H1 (cell line): Measurements from ENCODE around the gene LCA5L. TPM values are rescaled to one million over a fixed set of nuclear protein-coding genes. Genes with fewer than 3 reads are reported as not detected.

Experiments used
- CTCF ChIA-PET: fragments of 300-600 bp; sonication (Branson Sonifier 250); formaldehyde crosslinking; loops from one replicate; lab custom pipeline; 2021; ENCODE audit not compliant: partially characterized antibody; lab: Charles Lee
- POLR2A ChIA-PET: fragments of 300-600 bp; sonication (Branson Sonifier 250); formaldehyde crosslinking; loops from one replicate; lab custom pipeline; 2021; ENCODE audit warnings: inconsistent platforms; ENCODE audit not compliant: partially characterized antibody; lab: Charles Lee
- DNase-seq, 2 experiments: peaks; one replicate each; pipeline versions ENCODE4 v3.0.0 to v3.0.0-alpha.2; 2010 to 2022; ENCODE audit warnings: low spot score in 2 of 2, low read depth in 1 of 2, mixed read lengths in 1 of 2
- FAIRE-seq: peaks from 2 replicates; lab custom pipeline; 2011; peaks lifted over from hg19 to GRCh38; lab: Jason Lieb, UNC
- H2AFZ ChIP-seq: 2 replicates; pipeline ENCODE4 v1.8.1; 2012; ENCODE audit warnings: low read length, inconsistent platforms
- H2AK5ac ChIP-seq: 2 replicates; pipeline ENCODE4 v1.6.1; 2013; ENCODE audit warnings: low read depth, low read length
- H2BK120ac ChIP-seq: replicated peaks from 2 replicates; pipeline ENCODE3; 2013; ENCODE audit warnings: low read depth, low read length, inconsistent platforms
- H2BK12ac ChIP-seq: 2 replicates; pipeline ENCODE4 v1.6.1; 2013; ENCODE audit warnings: low read depth, low read length
- H2BK15ac ChIP-seq: 2 replicates; pipeline ENCODE4 v1.6.1; 2013; ENCODE audit warnings: low read length
- H2BK20ac ChIP-seq: 2 replicates; pipeline ENCODE4 v1.6.1; 2013; ENCODE audit warnings: low read length
- H2BK5ac ChIP-seq: 2 replicates; pipeline ENCODE4 v1.6.1; 2013; ENCODE audit warnings: low read depth, low read length
- H3K14ac ChIP-seq: 2 replicates; pipeline ENCODE4 v1.6.1; 2013; ENCODE audit warnings: inconsistent platforms; ENCODE audit not compliant: insufficient read length
- H3K18ac ChIP-seq: 2 replicates; pipeline ENCODE4 v1.6.1; 2013; ENCODE audit warnings: low read length; ENCODE audit errors: extremely low read depth
- H3K23ac ChIP-seq: 2 replicates; pipeline ENCODE4 v1.6.1; 2013; ENCODE audit warnings: inconsistent platforms; ENCODE audit not compliant: insufficient read length
- H3K23me2 ChIP-seq: 2 replicates; pipeline ENCODE4 v1.6.1; 2013; ENCODE audit warnings: low read depth, low read length
- H3K27ac ChIP-seq: 2 replicates; pipeline ENCODE4 v1.6.1; 2011; ENCODE audit warnings: low read depth, low read length, inconsistent platforms
- H3K27me3 ChIP-seq, 4 experiments: replicated peaks in 1 of 4; 1 replicate in 1 of 4; 2 replicates in 3 of 4; pipeline versions ENCODE4 v1.6.1 to v1.8.1; 2011 to 2013; ENCODE audit warnings: low read length in 3 of 4, mild to moderate bottlenecking in 3 of 4, inconsistent platforms in 2 of 4, mixed read lengths in 2 of 4, moderate library complexity in 1 of 4; ENCODE audit not compliant: control insufficient read depth in 3 of 4, insufficient read depth in 3 of 4; ENCODE audit errors: extremely low read depth in 1 of 4
- H3K36me3 ChIP-seq, 4 experiments: 2 replicates each; pipeline versions ENCODE4 v1.6.1 to v1.8.1; 2011 to 2013; ENCODE audit warnings: mild to moderate bottlenecking in 4 of 4, low read length in 3 of 4, moderate library complexity in 2 of 4, control low read depth in 1 of 4, inconsistent platforms in 1 of 4; ENCODE audit not compliant: insufficient read depth in 4 of 4, control insufficient read depth in 2 of 4
- H3K4ac ChIP-seq: replicated peaks from 2 replicates; pipeline ENCODE3; 2013; ENCODE audit warnings: low read length, low read depth, mixed read lengths, inconsistent platforms; ENCODE audit not compliant: insufficient read length
- H3K4me1 ChIP-seq, 4 experiments: replicated peaks in 1 of 4; 1 replicate in 1 of 4; 2 replicates in 3 of 4; pipeline versions ENCODE4 v1.6.1 to v1.8.1; 2011 to 2013; ENCODE audit warnings: low read length in 3 of 4, inconsistent platforms in 2 of 4, mixed read lengths in 1 of 4; ENCODE audit not compliant: insufficient read depth in 4 of 4, control insufficient read depth in 3 of 4
- H3K4me2 ChIP-seq, 2 experiments: 2 replicates each; pipeline versions ENCODE4 v1.6.1 to v1.8.1; 2011 to 2013; ENCODE audit warnings: low read depth in 2 of 2, low read length in 2 of 2, control low read depth in 1 of 2, inconsistent platforms in 1 of 2, mild to moderate bottlenecking in 1 of 2; ENCODE audit not compliant: insufficient read depth in 1 of 2
- H3K4me3 ChIP-seq, 4 experiments: fragments of 200-600, 300-600 bp in 1 of 4; sonication (generic), shearing (Covaris generic), sonication (Bioruptor Twin) in 1 of 4; 2 replicates each; pipeline versions ENCODE4 v1.5.1 to v1.8.1; 2011 to 2016; ENCODE audit warnings: low read length in 4 of 4, low read depth in 3 of 4, control low read depth in 2 of 4, inconsistent platforms in 2 of 4, mild to moderate bottlenecking in 2 of 4, mixed read lengths in 1 of 4, moderate library complexity in 1 of 4; ENCODE audit not compliant: insufficient read depth in 2 of 4; ENCODE audit errors: extremely low read depth in 1 of 4
- H3K56ac ChIP-seq: replicated peaks from 2 replicates; pipeline ENCODE3; 2013; ENCODE audit warnings: low read depth, mild to moderate bottlenecking, mixed read lengths, low read length, inconsistent platforms; ENCODE audit not compliant: insufficient read length
- H3K79me1 ChIP-seq: 2 replicates; pipeline ENCODE4 v1.6.1; 2013; ENCODE audit warnings: low read depth, low read length, control low read depth
- H3K79me2 ChIP-seq, 2 experiments: 2 replicates each; pipeline versions ENCODE4 v1.6.1 to v1.8.1; 2012 to 2013; ENCODE audit warnings: low read length in 2 of 2, mild to moderate bottlenecking in 2 of 2, inconsistent platforms in 1 of 2; ENCODE audit not compliant: insufficient read depth in 2 of 2, control insufficient read depth in 1 of 2
- H3K9ac ChIP-seq, 4 experiments: replicated peaks in 1 of 4; 1 replicate in 1 of 4; 2 replicates in 3 of 4; pipeline versions ENCODE4 v1.6.1 to v1.8.1; 2011 to 2013; ENCODE audit warnings: low read depth in 3 of 4, low read length in 3 of 4, control low read depth in 2 of 4, mild to moderate bottlenecking in 2 of 4, moderate library complexity in 2 of 4, inconsistent platforms in 1 of 4; ENCODE audit errors: extremely low read depth in 1 of 4
- H3K9me3 ChIP-seq, 2 experiments: 2 replicates each; pipeline versions ENCODE4 v1.6.1 to v1.8.1; 2012 to 2013; ENCODE audit warnings: mild to moderate bottlenecking in 2 of 2, moderate library complexity in 2 of 2, control low read depth in 1 of 2, inconsistent platforms in 1 of 2, low read depth in 1 of 2, low read length in 1 of 2, mixed read lengths in 1 of 2; ENCODE audit not compliant: insufficient read depth in 2 of 2
- H4K20me1 ChIP-seq, 2 experiments: replicated peaks in 1 of 2; 2 replicates each; pipeline versions ENCODE3 to v1.8.1; 2011 to 2013; ENCODE audit warnings: inconsistent platforms in 2 of 2, low read length in 2 of 2, mild to moderate bottlenecking in 1 of 2; ENCODE audit not compliant: insufficient read depth in 2 of 2, control insufficient read depth in 1 of 2
- H4K5ac ChIP-seq: 2 replicates; pipeline ENCODE4 v1.6.1; 2013; ENCODE audit warnings: low read length, low read depth, mixed read lengths, inconsistent platforms; ENCODE audit not compliant: insufficient read length
- H4K8ac ChIP-seq: 2 replicates; pipeline ENCODE4 v1.8.0; 2013; ENCODE audit warnings: mild to moderate bottlenecking, moderate library complexity, low read length, inconsistent platforms; ENCODE audit not compliant: insufficient read depth; ENCODE audit errors: extremely low read depth
- H4K91ac ChIP-seq: replicated peaks from 2 replicates; pipeline ENCODE3; 2013; ENCODE audit warnings: low read length, mixed read lengths, inconsistent platforms; ENCODE audit not compliant: insufficient read length
- GTF2F1 ChIP-seq: IDR thresholded peaks from 2 replicates; pipeline ENCODE4 v1.6.1; 2012; ENCODE audit warnings: low read depth, low read length, improper control_type of control experiment, borderline replicate concordance
- JUN ChIP-seq: IDR thresholded peaks from 2 replicates; pipeline ENCODE4 v1.6.1; 2011; ENCODE audit warnings: low read depth, mild to moderate bottlenecking, improper control_type of control experiment, low read length
- KDM1A ChIP-seq: fragments of 200-600, 300-600 bp; sonication (generic); IDR thresholded peaks from 2 replicates; pipeline ENCODE4 v1.7.1; 2016; ENCODE audit warnings: mild to moderate bottlenecking, low read length, borderline replicate concordance
- POU5F1 ChIP-seq: IDR thresholded peaks from 2 replicates; pipeline ENCODE4 v1.6.1; 2011; ENCODE audit warnings: low read depth, mild to moderate bottlenecking, low read length, moderate library complexity
- SP4 ChIP-seq: IDR thresholded peaks from 2 replicates; pipeline ENCODE4 v1.6.1; 2012; ENCODE audit warnings: low read length, inconsistent platforms
- WGBS, 2 experiments: shearing (Covaris generic) in 1 of 2; methylation state at CpG; one replicate each; pipeline versions ENCODE4 v1.1.6 to v1.1.7; 2013 to 2015; ENCODE audit warnings: low lambda C conversion rate in 2 of 2, mixed read lengths in 2 of 2, inconsistent platforms in 1 of 2, low coverage in 1 of 2, missing lambda C conversion rate in 1 of 2; ENCODE audit not compliant: insufficient replicate concordance in 2 of 2, insufficient coverage in 1 of 2, insufficient read length in 1 of 2; ENCODE audit errors: extremely low coverage in 1 of 2, missing lambda C conversion rate in 1 of 2; 5-methylcytosine and 5-hydroxymethylcytosine counted together
- polyA plus RNA-seq, 7 experiments: library from polyadenylated mRNA; depleted of rRNA in 3 of 7; stranded (reverse) in 5 of 7; unstranded in 2 of 7; fragments of >200 nt in 5 of 7; fragments of 200-250 nt in 2 of 7; gene quantifications; 1 replicate in 5 of 7; 2 replicates in 1 of 7; 4 replicates in 1 of 7; pipeline versions ENCODE4 v1.2.1 to v1.2.3, GENCODE V29; 2011 to 2013; ENCODE audit warnings: missing spikeins in 2 of 7, mixed read lengths in 2 of 7
- total RNA-seq: library from RNA; stranded (reverse); fragmentation: NEBNext Ultra II Directional; extraction: Animal tissue kit (Norgen Biotek cat#: 25700); gene quantifications from 2 replicates; pipeline ENCODE4 v1.2.1, GENCODE V29; 2021

Gene LCA5L
- total and polyA plus RNA-seq, 2 of the 8 experiments (the other 6 are each of a cell fraction or from before 2014, with no cell fraction given): 0.11 to 0.84 TPM

GRCh38 chr21:39471598-39471997 lies 26.0 kb upstream of the LCA5L start:
- Histone ChIP-seq H3K23ac (no peak overlapping the region), H3K23me2 (no peaks in the 10 kb centered on the region), H3K9me3 (no peaks in the 10 kb centered on the region), H3K56ac (no peak overlapping the region), H2BK15ac (no peak overlapping the region), H4K5ac (no peak overlapping the region), H3K9ac (no peak overlapping the region), H3K79me2 (no peaks in the 10 kb centered on the region), H2BK120ac (no peak overlapping the region), H3K27me3 (no peaks in the 10 kb centered on the region), H3K4me2 (no peak overlapping the region), H3K4me3 (no peak overlapping the region), H3K14ac (no peak overlapping the region), H4K20me1 (peaks cover 0 to 2% of the 10 kb centered on the region in 2 experiments), H4K8ac (no peak overlapping the region), H2AK5ac (no peak overlapping the region), H2AFZ (no peak overlapping the region), H3K18ac (no peak overlapping the region), H2BK20ac (no peak overlapping the region), H3K27ac (no peak overlapping the region), H4K91ac (no peak overlapping the region), H2BK5ac (no peak overlapping the region), H3K4ac (no peak overlapping the region), H3K4me1 (no peaks in the 10 kb centered on the region; a peak in 2 of 7 replicates), H2BK12ac (no peak overlapping the region), H3K79me1 (no peaks in the 10 kb centered on the region), H3K36me3 (no peaks in the 10 kb centered on the region)
- ChIA-PET CTCF (interaction anchor here (0.9 kb wide), 1 partner anchor 80 kb away, joined by 3 read pairs; no protein-coding TSS in a partner anchor), POLR2A (interaction anchor here (0.6 kb wide), 1 partner anchor 279 kb away, joined by 3 read pairs; no protein-coding TSS in a partner anchor)
- FAIRE-seq: no peak
- 88% methylated on average over 3 of the region's 3 CpGs; no CpG with 5 or more reads in 1 of the 2 experiments for WGBS, 2 experiments
- no peak for TF ChIP-seq POU5F1
- no peak for TF ChIP-seq SP4
- TF ChIP-seq KDM1A: no peak
- TF ChIP-seq JUN: no peak
- TF ChIP-seq GTF2F1: no peak
- no peak for DNase-seq
